Activated naive CD4-positive, alpha-beta T cell treated with anti-CD3 and anti-CD28 coated beads for 36 hours (primary cell): ENCODE data around the gene TMBIM6. TPM values are rescaled to one million over a fixed set of nuclear protein-coding genes. Genes with fewer than 3 reads are reported as not detected.
"Not testable (repeated sequence)": the region's sequence is repeated elsewhere in the genome, so short reads cannot be mapped to it uniquely, and the experiment has no call there.

Experiments used
- CTCF ChIA-PET: fragments of 350-600 bp; sonication (Branson Sonifier 250); formaldehyde crosslinking; loops from one replicate; lab custom pipeline; 2021; ENCODE audit warnings: antibody characterized with exemption; lab: Charles Lee
- DNase-seq: peaks from one replicate; pipeline ENCODE4 v3.0.0-alpha.2; 2020
- H3K27ac Mint-ChIP-seq: one replicate; pipeline ENCODE4 v1.8.0; 2021; ENCODE audit warnings: mild to moderate bottlenecking, mixed read lengths
- H3K27me3 Mint-ChIP-seq: one replicate; pipeline ENCODE4 v1.8.0; 2021; ENCODE audit warnings: low read depth, mixed read lengths
- H3K36me3 Mint-ChIP-seq: one replicate; pipeline ENCODE4 v1.8.0; 2021; ENCODE audit warnings: low read depth, mixed read lengths
- H3K4me1 Mint-ChIP-seq: one replicate; pipeline ENCODE4 v1.8.0; 2021; ENCODE audit warnings: low read depth, mixed read lengths
- H3K4me3 Mint-ChIP-seq: one replicate; pipeline ENCODE4 v1.8.0; 2021; ENCODE audit warnings: mild to moderate bottlenecking, moderate library complexity, mixed read lengths
- H3K9me3 Mint-ChIP-seq: one replicate; pipeline ENCODE4 v1.8.0; 2021; ENCODE audit warnings: mixed read lengths
- intact Hi-C: fragments of 100-400 bp; cut with micrococcal nuclease; formaldehyde crosslinking; loops from one replicate; pipeline ENCODE4 v1.15.1; 2023
- total RNA-seq, 2 experiments: library from RNA; stranded (reverse); gene quantifications; one replicate each; pipeline ENCODE4 v1.2.3, GENCODE V29; 2021

The TMBIM6 gene
- total RNA-seq, 2 experiments from 2014 or later = 466 to 498 TPM

DNA sequence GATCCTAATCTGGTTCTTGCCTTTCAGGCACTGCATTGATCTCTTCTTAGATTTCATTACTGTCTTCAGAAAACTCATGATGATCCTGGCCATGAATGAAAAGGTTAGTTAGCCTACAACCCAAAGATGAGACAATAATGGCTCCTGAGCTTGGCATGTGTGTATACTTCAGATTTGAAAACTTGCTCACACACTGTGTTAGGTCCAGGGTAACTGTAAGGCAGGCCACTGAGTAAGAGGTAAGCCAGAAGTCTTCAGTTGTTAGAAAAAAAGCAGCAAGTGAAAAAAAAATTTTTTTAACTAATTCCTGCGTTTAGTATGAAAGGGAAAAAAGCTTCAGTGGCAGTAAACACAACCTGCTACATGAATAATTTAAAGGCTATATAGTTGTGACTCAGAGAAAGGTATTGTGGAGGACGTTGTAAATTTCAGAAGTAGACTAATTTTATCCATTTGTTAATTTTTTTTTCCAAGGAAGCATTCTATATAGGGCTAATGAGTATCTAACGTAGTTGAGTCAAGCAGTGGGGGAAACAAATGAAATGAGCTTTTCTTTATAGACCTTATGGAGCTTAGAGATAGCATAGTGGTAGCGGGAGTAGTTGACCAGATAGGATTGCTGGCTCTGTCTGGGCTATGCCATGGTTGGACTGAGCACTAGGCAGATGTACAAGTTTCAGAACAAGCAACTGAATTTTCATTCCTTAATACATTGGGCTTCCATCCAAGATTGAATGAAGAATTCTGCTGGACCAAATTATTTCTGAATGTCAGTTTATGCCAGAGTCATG is 20.5 kb downstream of the TMBIM6 start:
- Mint-ChIP-seq H3K27me3 (no peaks in the 10 kb centered on the region), H3K9me3 (no peaks in the 10 kb centered on the region), H3K27ac (peak overlapping the region; percentile 76), H3K36me3 (peaks cover 63% of the 10 kb centered on the region), H3K4me3 (no peak overlapping the region), H3K4me1 (peaks cover 55% of the 10 kb centered on the region)
- CTCF ChIA-PET = interaction anchor here (0.6 to 4.7 kb wide), 26 partner anchors 7 to 459 kb away, joined by 3 to 34 read pairs (median 4); partner anchors contain the start of gene TMBIM6
- no peak for DNase-seq
- intact Hi-C loops = loop anchor here (1.0 to 5.0 kb wide), 4 partner anchors 8 to 125 kb away; partner anchors contain the start of gene TMBIM6

DNA sequence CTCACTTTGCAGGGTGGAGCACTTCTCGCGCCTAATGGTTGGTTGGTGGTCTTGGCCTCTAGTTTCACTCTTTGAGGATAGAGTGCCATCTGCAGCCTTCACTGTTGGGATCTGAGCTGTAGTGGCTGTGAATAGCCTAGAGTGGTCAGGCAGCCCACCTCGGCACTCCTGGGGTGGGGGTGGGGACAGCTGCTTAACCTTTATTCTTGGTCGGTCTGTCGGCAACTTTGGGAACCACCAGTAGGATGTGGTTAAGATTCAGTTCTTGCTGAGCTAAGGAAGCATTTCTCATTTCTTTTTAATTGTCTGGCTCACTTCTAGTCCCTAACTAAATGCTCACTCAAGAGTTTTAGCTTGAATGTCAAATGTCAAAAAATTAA is 21.1 kb downstream of the TMBIM6 start:
- peak overlapping the region; percentile 76 for H3K27ac Mint-ChIP-seq
- peak; percentile 49 for DNase-seq
- peaks cover 59% of the 10 kb centered on the region for H3K4me1 Mint-ChIP-seq
- peaks cover 58% of the 10 kb centered on the region for H3K36me3 Mint-ChIP-seq
- H3K9me3 Mint-ChIP-seq = no peaks in the 10 kb centered on the region
- no peak overlapping the region for H3K4me3 Mint-ChIP-seq
- intact Hi-C loops = loop anchor here (1.0 to 5.0 kb wide), 4 partner anchors 8 to 125 kb away; partner anchors contain the start of gene TMBIM6
- CTCF ChIA-PET = interaction anchor here (0.6 to 4.7 kb wide), 28 partner anchors 8 to 458 kb away, joined by 3 to 34 read pairs (median 4); partner anchors contain the start of gene TMBIM6
- H3K27me3 Mint-ChIP-seq = no peaks in the 10 kb centered on the region

DNA sequence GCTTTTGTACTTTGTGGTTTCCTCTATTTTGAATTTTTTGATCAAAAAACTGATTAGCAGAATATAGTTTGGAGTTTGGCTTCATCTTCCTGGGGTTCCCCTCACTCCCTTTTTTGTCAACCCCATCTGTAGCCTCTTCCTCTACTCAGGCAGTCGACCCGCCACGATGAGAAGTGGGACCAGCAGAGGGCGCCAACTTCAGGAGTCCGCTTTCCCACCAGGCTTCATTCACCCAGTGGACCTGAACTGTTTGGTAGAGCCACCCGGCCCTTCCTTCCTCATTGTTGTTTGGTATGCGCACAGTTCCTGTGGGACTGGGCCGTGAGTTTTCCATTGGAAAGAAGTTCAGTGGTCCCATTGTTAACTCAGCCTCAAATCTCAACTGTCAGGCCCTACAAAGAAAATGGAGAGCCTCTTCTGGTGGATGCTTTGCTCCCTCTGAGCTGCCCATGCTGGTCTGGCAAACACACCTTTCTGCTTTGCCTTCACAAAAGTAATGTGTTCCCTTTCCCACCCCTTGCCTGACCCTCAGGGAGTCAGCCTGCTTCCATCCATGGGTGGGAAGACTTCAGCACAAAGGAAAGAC is 21.7 kb downstream of the TMBIM6 start:
- CTCF ChIA-PET = interaction anchor here (0.7 to 4.7 kb wide), 22 partner anchors 8 to 118 kb away, joined by 3 to 34 read pairs (median 4); partner anchors contain the start of gene TMBIM6
- intact Hi-C loops = loop anchor here (5.0 kb wide), 1 partner anchor 126 kb away; no protein-coding TSS in a partner anchor
- Mint-ChIP-seq H3K27ac (peak overlapping the region; percentile 76), H3K27me3 (no peaks in the 10 kb centered on the region), H3K36me3 (peaks cover 51% of the 10 kb centered on the region), H3K4me3 (no peak overlapping the region), H3K9me3 (no peaks in the 10 kb centered on the region), H3K4me1 (peaks cover 61% of the 10 kb centered on the region)
- peak; percentile 91 for DNase-seq

DNA sequence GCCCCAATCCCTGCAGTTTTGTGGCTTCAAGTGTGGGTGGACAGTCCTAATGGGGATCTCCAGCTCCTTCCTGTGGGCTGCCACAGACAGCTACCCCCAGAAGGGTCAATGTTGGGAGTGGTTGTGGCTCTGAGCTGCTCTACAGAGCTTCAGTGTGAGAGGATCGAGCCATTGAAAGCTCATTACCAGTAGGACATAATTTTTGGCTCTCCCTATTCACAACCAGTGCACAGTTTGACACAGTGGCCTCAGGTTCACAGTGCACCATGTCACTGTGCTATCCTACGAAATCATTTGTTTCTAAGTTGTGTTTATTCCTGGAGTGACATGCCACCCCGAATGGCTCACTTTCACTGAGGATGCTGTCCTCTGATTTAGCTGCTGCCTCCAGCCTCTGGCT is 22.8 kb downstream of the TMBIM6 start:
- intact Hi-C loops = loop anchor here (5.0 kb wide), 1 partner anchor 127 kb away; no protein-coding TSS in a partner anchor
- Mint-ChIP-seq H3K4me3 (no peak overlapping the region), H3K27me3 (no peaks in the 10 kb centered on the region), H3K27ac (peak overlapping the region; percentile 76), H3K9me3 (no peaks in the 10 kb centered on the region), H3K36me3 (peaks cover 41% of the 10 kb centered on the region), H3K4me1 (peaks cover 61% of the 10 kb centered on the region)
- CTCF ChIA-PET = interaction anchor here (0.6 to 5.6 kb wide), 8 partner anchors 14 to 211 kb away, joined by 3 to 37 read pairs (median 6); partner anchors contain the start of gene TMBIM6
- DNase-seq = no peak

DNA sequence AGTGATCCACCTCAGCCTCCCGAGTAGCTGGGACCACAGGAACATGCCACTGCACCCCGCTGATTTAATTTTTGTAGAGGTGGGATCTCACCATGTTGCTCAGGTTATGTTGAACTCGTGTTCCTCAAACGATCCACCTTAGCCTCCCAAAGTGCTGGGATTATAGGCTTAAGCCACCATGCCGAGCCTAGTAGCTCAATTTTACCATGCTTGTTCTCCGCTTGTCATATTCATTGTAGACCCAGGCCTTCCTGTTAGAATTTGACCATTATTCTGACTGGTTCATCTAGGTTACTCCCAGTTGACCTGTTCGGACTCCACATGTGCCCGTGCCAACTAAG is 24.7 kb downstream of the TMBIM6 start:
- intact Hi-C loops = no loop called here
- H3K9me3 Mint-ChIP-seq = no peaks in the 10 kb centered on the region
- no peak overlapping the region for H3K27ac Mint-ChIP-seq
- peaks cover 59% of the 10 kb centered on the region for H3K4me1 Mint-ChIP-seq
- no peak for DNase-seq
- H3K27me3 Mint-ChIP-seq = no peaks in the 10 kb centered on the region
- no peak overlapping the region for H3K4me3 Mint-ChIP-seq
- CTCF ChIA-PET = interaction anchor here (0.8 to 5.6 kb wide), 5 partner anchors 12 to 74 kb away, joined by 3 to 37 read pairs (median 4); partner anchors contain the start of gene TMBIM6
- peaks cover 35% of the 10 kb centered on the region for H3K36me3 Mint-ChIP-seq

DNA sequence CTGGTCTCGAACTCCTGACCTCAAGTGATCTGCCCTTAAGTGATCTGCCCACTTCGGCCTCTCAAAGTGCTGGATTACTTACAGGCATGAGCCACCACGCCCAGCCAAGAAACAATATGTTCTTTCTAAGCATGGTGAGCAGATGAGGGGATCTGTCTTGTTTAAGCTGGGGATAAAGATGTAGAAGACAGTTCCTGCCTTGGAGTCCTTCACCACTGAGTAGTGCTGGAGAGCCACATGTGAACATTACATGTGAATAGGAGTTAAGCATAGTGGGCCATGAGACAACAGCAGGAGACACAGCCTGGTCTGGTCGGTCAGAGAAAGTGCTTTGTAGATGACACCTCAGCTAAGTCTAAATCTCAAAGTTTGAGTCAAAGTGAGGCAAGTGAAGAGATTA is 26.0 kb downstream of the TMBIM6 start:
- CTCF ChIA-PET = interaction anchor here (1.1 to 5.6 kb wide), 4 partner anchors 10 to 200 kb away, joined by 3 to 37 read pairs (median 7); partner anchors contain the start of gene TMBIM6
- no peak overlapping the region for H3K27ac Mint-ChIP-seq
- peaks cover 25% of the 10 kb centered on the region for H3K36me3 Mint-ChIP-seq
- peaks cover 46% of the 10 kb centered on the region for H3K4me1 Mint-ChIP-seq
- DNase-seq = no peak
- no peaks in the 10 kb centered on the region for H3K27me3 Mint-ChIP-seq
- intact Hi-C loops = no loop called here
- H3K9me3 Mint-ChIP-seq = no peaks in the 10 kb centered on the region
- no peak overlapping the region for H3K4me3 Mint-ChIP-seq

DNA sequence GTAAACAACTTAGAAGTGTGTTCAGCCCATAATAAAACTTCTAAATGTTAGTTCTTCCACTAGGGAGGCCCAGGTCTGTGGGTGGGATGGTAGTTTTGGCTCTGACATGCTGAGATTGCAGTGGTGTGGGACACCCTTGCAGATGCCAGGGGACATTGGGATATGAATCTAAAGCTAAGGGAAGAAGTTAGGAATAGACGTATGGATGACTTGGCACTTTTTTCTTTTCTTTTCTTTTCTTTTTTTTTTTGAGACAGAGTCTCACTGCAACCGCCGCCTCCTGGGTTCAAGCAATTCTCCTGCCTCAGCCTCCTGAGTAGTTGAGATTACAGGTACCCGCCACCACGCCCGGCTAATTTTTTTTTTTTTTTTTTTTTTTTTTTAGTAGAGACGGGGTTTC is 31.7 kb downstream of the TMBIM6 start:
- intact Hi-C loops = not testable (repeated sequence)

DNA sequence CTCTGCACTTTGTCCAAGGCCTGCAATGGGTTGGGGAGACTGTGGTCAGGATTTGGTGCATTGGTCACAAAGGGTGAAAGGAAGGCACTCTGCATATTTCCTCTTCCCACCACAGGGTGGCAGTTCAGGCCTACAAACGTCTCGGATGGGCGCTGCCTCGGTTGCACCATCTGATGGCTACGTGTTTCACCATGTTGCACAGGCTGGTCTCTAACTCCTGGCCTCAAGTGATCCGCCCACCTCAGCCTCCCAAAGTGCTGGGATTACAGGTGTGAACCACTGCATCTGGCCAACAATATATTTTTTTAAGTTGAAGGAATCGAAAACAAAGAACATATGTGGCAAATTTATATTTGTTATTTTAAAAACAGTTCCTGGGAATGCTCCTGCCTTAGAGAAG is 35.1 kb downstream of the TMBIM6 start:
- CTCF ChIA-PET = interaction anchor here (0.5 to 3.4 kb wide), 10 partner anchors 10 to 195 kb away, joined by 4 to 46 read pairs (median 7); partner anchors contain the start of genes NCKAP5L and TMBIM6
- intact Hi-C loops = loop anchor here (1.0 to 5.0 kb wide), 6 partner anchors 63 to 294 kb away; partner anchors contain the start of genes ASIC1 and FMNL3
- Mint-ChIP-seq H3K27me3 (peaks cover 3% of the 10 kb centered on the region), H3K36me3 (no peaks in the 10 kb centered on the region), H3K9me3 (no peaks in the 10 kb centered on the region), H3K27ac (no peak overlapping the region), H3K4me1 (peaks cover 6% of the 10 kb centered on the region), H3K4me3 (no peak overlapping the region)
- DNase-seq = peak; percentile 80

More for the DNA sequence above, 31.7 kb downstream of the TMBIM6 start:
- not testable (repeated sequence) for H3K36me3 Mint-ChIP-seq, H3K9me3 Mint-ChIP-seq, H3K4me1 Mint-ChIP-seq, H3K27me3 Mint-ChIP-seq, DNase-seq, H3K27ac Mint-ChIP-seq, H3K4me3 Mint-ChIP-seq
- CTCF ChIA-PET = interaction anchor here (0.6 to 1.9 kb wide), 7 partner anchors 10 to 319 kb away, joined by 3 to 7 read pairs (median 3); no protein-coding TSS in a partner anchor

DNA sequence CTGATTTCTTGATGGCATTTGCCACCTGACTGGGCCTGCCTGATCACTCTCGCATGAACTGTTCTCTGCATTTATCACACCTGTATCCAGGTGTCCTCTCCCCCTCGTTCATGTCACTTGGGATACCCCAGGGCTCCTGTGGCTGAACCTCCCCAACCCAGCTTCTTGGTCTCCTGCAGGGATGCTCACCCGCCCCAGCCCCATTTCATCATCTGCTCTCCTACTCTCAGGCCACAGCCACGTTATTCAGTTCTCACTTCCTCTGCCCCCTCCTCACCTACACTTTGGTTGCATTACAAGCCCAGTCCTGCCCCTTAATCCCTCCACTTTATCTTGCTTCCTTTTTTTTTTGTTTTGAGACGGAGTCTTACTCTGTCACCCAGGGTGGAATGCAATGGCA is 35.5 kb downstream of the TMBIM6 start:
- intact Hi-C loops = loop anchor here (1.0 to 5.0 kb wide), 6 partner anchors 62 to 293 kb away; partner anchors contain the start of genes ASIC1 and FMNL3

DNA sequence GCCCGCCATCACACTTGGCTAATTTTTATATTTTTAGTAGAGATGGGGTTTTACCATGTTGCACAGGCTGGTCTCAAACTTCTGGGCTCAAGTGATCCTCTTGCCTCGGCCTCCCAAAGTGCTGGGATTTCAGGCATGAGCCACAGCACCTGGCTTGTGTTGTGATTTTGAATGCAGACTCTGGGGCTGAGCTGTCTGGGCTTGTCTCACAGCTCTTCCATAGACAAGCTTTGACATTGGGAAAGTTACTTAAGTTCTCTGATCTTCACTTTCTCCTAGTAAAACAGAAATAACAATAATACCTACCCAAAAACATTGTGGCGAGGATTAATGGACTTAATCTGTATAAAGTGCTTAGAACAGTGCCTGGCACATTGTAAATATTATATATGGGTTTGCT is 36.0 kb downstream of the TMBIM6 start:
- CTCF ChIA-PET = interaction anchor here (0.6 to 3.4 kb wide), 38 partner anchors 9 to 560 kb away, joined by 3 to 46 read pairs (median 6); partner anchors contain the start of genes BCDIN3D, NCKAP5L and TMBIM6
- H3K4me3 Mint-ChIP-seq = no peak overlapping the region
- no peaks in the 10 kb centered on the region for H3K36me3 Mint-ChIP-seq
- no peaks in the 10 kb centered on the region for H3K9me3 Mint-ChIP-seq
- peaks cover 6% of the 10 kb centered on the region for H3K4me1 Mint-ChIP-seq
- intact Hi-C loops = loop anchor here (2.0 to 5.0 kb wide), 2 partner anchors 141 to 280 kb away; partner anchors contain the start of gene ASIC1
- no peak overlapping the region for H3K27ac Mint-ChIP-seq
- DNase-seq = no peak
- peaks cover 3% of the 10 kb centered on the region for H3K27me3 Mint-ChIP-seq

More for the DNA sequence above, 35.5 kb downstream of the TMBIM6 start:
- CTCF ChIA-PET = interaction anchor here (0.5 to 3.4 kb wide), 29 partner anchors 9 to 279 kb away, joined by 3 to 46 read pairs (median 7); partner anchors contain the start of genes BCDIN3D, NCKAP5L and TMBIM6
- Mint-ChIP-seq H3K36me3 (no peaks in the 10 kb centered on the region), H3K4me1 (peaks cover 6% of the 10 kb centered on the region), H3K9me3 (no peaks in the 10 kb centered on the region), H3K4me3 (no peak overlapping the region), H3K27me3 (peaks cover 3% of the 10 kb centered on the region), H3K27ac (no peak overlapping the region)
- DNase-seq = no peak

DNA sequence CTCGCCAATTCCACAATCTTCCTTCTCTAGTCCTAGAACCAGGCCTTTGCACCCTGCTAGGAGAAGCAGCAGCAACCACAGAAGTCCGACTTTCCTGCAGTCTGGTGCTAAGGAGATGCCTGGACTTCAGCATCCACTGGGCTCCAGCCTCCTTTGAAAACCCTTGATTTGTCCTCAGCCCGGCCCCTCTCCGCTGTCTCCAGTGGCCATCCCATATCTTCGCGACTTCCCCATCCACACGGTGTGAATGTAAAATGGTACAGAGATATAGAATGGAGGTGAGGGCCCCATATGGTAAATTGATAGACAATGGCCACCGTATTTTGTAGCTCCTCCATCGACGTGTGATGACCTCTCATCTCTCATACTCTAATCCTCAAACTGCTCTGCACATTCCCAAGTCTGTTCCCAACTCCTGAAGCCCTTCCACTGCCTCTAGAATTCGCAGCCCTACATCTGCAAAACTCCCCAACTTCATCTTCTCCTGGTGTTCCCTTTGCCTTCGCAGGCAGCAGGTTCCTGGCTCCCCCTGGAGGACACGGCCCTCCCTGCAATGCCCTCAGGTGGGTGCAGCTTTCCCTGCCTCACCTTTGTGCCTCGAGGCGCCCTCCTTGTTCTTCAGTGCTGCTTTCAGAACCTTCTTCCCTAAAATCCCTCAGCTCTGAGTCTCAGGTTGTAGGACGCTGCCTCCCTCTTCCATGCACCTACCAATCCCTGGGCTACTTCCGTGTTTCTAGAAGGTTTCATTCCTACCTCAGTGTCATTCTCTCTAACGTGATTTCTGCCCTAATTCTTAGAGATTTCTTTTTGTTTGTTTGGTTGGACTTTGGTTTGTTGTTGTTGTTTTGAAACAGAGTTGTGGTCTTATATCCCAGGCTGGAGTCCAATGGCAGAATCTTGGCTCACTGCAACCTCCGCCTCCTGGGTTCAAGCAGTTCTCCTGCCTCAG is 36.7 kb downstream of the TMBIM6 start:
- Mint-ChIP-seq H3K27ac (no peak overlapping the region), H3K36me3 (no peaks in the 10 kb centered on the region), H3K4me1 (peaks cover 6% of the 10 kb centered on the region), H3K9me3 (no peaks in the 10 kb centered on the region), H3K27me3 (peaks cover 3% of the 10 kb centered on the region), H3K4me3 (no peak overlapping the region)
- CTCF ChIA-PET = interaction anchor here (0.6 to 3.4 kb wide), 43 partner anchors 8 to 559 kb away, joined by 3 to 46 read pairs (median 6); partner anchors contain the start of genes BCDIN3D, NCKAP5L and TMBIM6
- DNase-seq = peak; percentile 89
- intact Hi-C loops = loop anchor here (1.0 to 5.0 kb wide), 6 partner anchors 28 to 279 kb away; partner anchors contain the start of genes ASIC1 and TMBIM6
